A673 (cell line): ENCODE results near the gene LAMA4. TPM values are rescaled to one million over a fixed set of nuclear protein-coding genes. Genes with fewer than 3 reads are reported as not detected.

Experiments used
- BruUV-seq: library from RNA; stranded (reverse); fragments of 400-500 nt; replicated peaks from 2 replicates; lab custom pipeline; 2021; lab: Mats Ljungman, UMichigan
- CTCF ChIA-PET: fragments of 300-600 bp; sonication (Branson Sonifier 250); formaldehyde crosslinking; loops from one replicate; lab custom pipeline; 2022; ENCODE audit warnings: antibody characterized with exemption; lab: Charles Lee
- POLR2A ChIA-PET: fragments of 300-600 bp; sonication (Branson Sonifier 250); formaldehyde crosslinking; loops from one replicate; lab custom pipeline; 2022; ENCODE audit warnings: antibody characterized with exemption; ENCODE audit not compliant: low non-redundant PET; lab: Charles Lee
- DNase-seq: peaks from one replicate; pipeline ENCODE4 v3.0.0-alpha.2; 2015; ENCODE audit warnings: low spot score
- H3K27ac ChIP-seq: fragments of 200-600 bp; sonication (generic); 2 replicates; pipeline ENCODE4 v1.5.1; 2016; ENCODE audit warnings: mixed run types, low read depth, mild to moderate bottlenecking, mixed read lengths, antibody characterized with exemption, low read length; ENCODE audit not compliant: poor library complexity, severe bottlenecking
- H3K27me3 ChIP-seq: fragments of 200-600 bp; sonication (generic); replicated peaks from 2 replicates; pipeline ENCODE4 v1.6.1; 2017; ENCODE audit warnings: mixed run types, low read depth, mild to moderate bottlenecking, mixed read lengths, antibody characterized with exemption, low read length; ENCODE audit not compliant: insufficient read depth, poor library complexity
- H3K36me3 ChIP-seq: fragments of 200-600 bp; sonication (generic); 2 replicates; pipeline ENCODE4 v1.6.1; 2016; ENCODE audit warnings: mixed run types, mild to moderate bottlenecking, mixed read lengths, antibody characterized with exemption, low read length; ENCODE audit not compliant: insufficient read depth, poor library complexity, severe bottlenecking
- H3K4me1 ChIP-seq: fragments of 200-600 bp; sonication (generic); 2 replicates; pipeline ENCODE4 v1.6.1; 2017; ENCODE audit warnings: mixed run types, mild to moderate bottlenecking, mixed read lengths, antibody characterized with exemption, low read length; ENCODE audit not compliant: insufficient read depth, poor library complexity, severe bottlenecking
- H3K4me3 ChIP-seq: fragments of 200-600 bp; sonication (generic); 2 replicates; pipeline ENCODE4 v1.5.1; 2016; ENCODE audit warnings: low read depth, mixed run types, mild to moderate bottlenecking, mixed read lengths, low read length; ENCODE audit not compliant: poor library complexity, severe bottlenecking
- H3K9me3 ChIP-seq: fragments of 200-600 bp; sonication (generic); 2 replicates; pipeline ENCODE4 v1.6.1; 2016; ENCODE audit warnings: mixed run types, low read depth, mild to moderate bottlenecking, mixed read lengths, antibody characterized with exemption, low read length; ENCODE audit not compliant: poor library complexity, severe bottlenecking
- CTCF ChIP-seq: fragments of 300-800, 200-600 bp; sonication (generic); conservative IDR thresholded peaks from 2 replicates; pipeline ENCODE4 v1.5.1; 2017; ENCODE audit warnings: low read depth, mild to moderate bottlenecking, antibody characterized with exemption, low read length, moderate library complexity, mixed read lengths
- EZH2 ChIP-seq: fragments of 200-600 bp; sonication (generic); IDR thresholded peaks from 2 replicates; pipeline ENCODE4 v1.6.1; 2017; ENCODE audit warnings: borderline replicate concordance, low read depth, mild to moderate bottlenecking, mixed read lengths, antibody characterized with exemption, low read length; ENCODE audit not compliant: poor library complexity, severe bottlenecking
- intact Hi-C: fragments of 100-400 bp; cut with micrococcal nuclease; formaldehyde crosslinking; loops from one replicate; pipeline ENCODE4 v1.10.0; 2022; ENCODE audit not compliant: unreplicated experiment
- total RNA-seq: library from RNA; stranded (reverse); gene quantifications from 2 replicates; pipeline ENCODE4 v1.2.3, GENCODE V29; 2021

LAMA4 gene
- total RNA-seq, 1 experiment from 2014 or later, result 1.2 TPM

DNA sequence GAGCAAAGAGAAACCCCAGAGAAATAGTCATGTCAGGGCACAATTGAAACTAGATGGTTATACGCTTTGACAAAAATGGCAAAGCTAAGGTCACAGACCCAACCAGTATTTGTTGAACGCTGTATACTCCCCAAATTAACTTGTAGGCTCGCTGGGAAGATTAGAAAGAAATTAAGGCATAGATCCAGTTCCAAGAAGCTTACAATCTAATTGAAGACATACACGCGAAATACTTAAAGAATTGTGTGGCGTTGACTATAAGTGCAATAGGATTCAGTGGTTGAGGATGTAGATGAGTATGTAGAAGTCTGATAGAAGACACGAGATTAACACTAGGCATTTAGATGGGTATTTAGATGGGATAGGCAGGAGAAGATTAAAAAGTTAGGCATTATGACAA, 166.5 kb downstream of the LAMA4 start:
- no TSS peak for BruUV-seq
- peak; percentile 1 for DNase-seq
- Histone ChIP-seq H3K27me3 (peaks cover 9% of the 10 kb centered on the region), H3K4me1 (peaks cover 8% of the 10 kb centered on the region), H3K36me3 (no peaks in the 10 kb centered on the region), H3K4me3 (peak overlapping the region; percentile 67), H3K27ac (no peak overlapping the region), H3K9me3 (no peaks in the 10 kb centered on the region)
- no peak for TF ChIP-seq EZH2
- no peak for TF ChIP-seq CTCF
- CTCF ChIA-PET, result no interaction called here
- intact Hi-C loops, result loop anchor here (2.0 kb wide), 1 partner anchor 77 kb away; no protein-coding TSS in a partner anchor
- POLR2A ChIA-PET, result no interaction called here

- Histone ChIP-seq H3K27ac (peak within 1 kb of the TSS; percentile 74), H3K4me1 (peaks cover 13% of the 10 kb centered on the region), H3K27me3 (peaks cover 9% of the 10 kb centered on the region), H3K9me3 (no peaks in the 10 kb centered on the region), H3K36me3 (no peaks in the 10 kb centered on the region), H3K4me3 (peak within 1 kb of the TSS; percentile 67)
- peak; percentile 98 for DNase-seq
- POLR2A ChIA-PET, result interaction anchor here (0.7 kb wide), 1 partner anchor 161 kb away, joined by 3 read pairs; no protein-coding TSS in a partner anchor
- TF ChIP-seq EZH2, result no peak
- TF ChIP-seq CTCF, result no peak
- intact Hi-C loops, result loop anchor here (2.0 kb wide), 1 partner anchor 77 kb away; no protein-coding TSS in a partner anchor
- BruUV-seq, result no TSS peak
- CTCF ChIA-PET, result interaction anchor here (2.3 kb wide), 1 partner anchor 76 kb away, joined by 14 read pairs; no protein-coding TSS in a partner anchor
Measured at GRCh38 chr6:112087136-112087911, 167.0 kb downstream of the LAMA4 start, which contains the start of the genes FAM229B and TUBE1. Gene FAM229B, plus strand, starts transcription at chr6:112087591. Its CDS starts 11,693 bp downstream, at chr6:112099284. Gene TUBE1, minus strand, starts transcription at chr6:112087482. Its CDS starts 48 bp downstream, at chr6:112087434.

GRCh38 chr6:112086744-112087135, 167.6 kb downstream of the LAMA4 start:
- TSS peak; percentile 51 for BruUV-seq
- intact Hi-C loops, result loop anchor here (2.0 kb wide), 1 partner anchor 78 kb away; no protein-coding TSS in a partner anchor
- peak; percentile 66 for DNase-seq
- Histone ChIP-seq H3K27me3 (peaks cover 9% of the 10 kb centered on the region), H3K27ac (peak overlapping the region; percentile 74), H3K36me3 (no peaks in the 10 kb centered on the region), H3K9me3 (no peaks in the 10 kb centered on the region), H3K4me1 (peaks cover 19% of the 10 kb centered on the region), H3K4me3 (peak overlapping the region; percentile 67)
- POLR2A ChIA-PET, result no interaction called here
- CTCF ChIA-PET, result interaction anchor here (2.3 kb wide), 1 partner anchor 77 kb away, joined by 14 read pairs; no protein-coding TSS in a partner anchor
- TF ChIP-seq EZH2 (no peak), CTCF (peak; percentile 38; the same call in 1 of the 2 replicates)
